Ramos (cell line): ENCODE data around the gene MYO10.
"Not testable (repeated sequence)": the region's sequence is repeated elsewhere in the genome, so short reads cannot be mapped to it uniquely, and the experiment has no call there.

Experiments used
- in situ Hi-C: fragments of 300-500 bp; cut with MboI; formaldehyde crosslinking; loops from one replicate; pipeline ENCODE4 v1.14.3; 2022; ENCODE audit warnings: low sequenced_read_pairs; ENCODE audit not compliant: unreplicated experiment

The MYO10 gene

DNA sequence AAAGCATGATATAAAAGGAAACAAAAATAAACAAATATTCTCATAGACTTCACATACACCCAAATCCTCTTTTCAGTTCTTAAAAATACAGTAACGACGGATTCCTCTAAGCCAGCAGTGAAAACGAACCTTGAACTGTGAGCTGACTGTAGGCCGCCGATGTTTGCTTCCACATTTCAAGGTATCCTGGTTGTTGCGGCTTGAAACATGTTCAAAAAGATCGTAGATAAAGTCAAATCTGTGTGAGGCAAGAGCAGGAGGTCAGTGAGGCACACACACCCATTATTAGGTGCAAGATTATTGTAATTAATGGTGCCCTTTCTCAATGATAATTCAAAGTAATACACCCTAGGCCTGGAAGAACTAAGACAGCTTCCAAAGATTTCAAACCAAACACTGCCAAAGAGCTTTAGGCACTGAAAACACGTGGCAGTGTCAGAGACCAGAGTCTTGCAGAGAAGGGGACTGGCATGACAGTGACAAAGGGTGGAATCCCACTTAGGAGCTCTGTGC, 178.0 kb downstream of the MYO10 start:
- in situ Hi-C loops, result no loop called here

DNA sequence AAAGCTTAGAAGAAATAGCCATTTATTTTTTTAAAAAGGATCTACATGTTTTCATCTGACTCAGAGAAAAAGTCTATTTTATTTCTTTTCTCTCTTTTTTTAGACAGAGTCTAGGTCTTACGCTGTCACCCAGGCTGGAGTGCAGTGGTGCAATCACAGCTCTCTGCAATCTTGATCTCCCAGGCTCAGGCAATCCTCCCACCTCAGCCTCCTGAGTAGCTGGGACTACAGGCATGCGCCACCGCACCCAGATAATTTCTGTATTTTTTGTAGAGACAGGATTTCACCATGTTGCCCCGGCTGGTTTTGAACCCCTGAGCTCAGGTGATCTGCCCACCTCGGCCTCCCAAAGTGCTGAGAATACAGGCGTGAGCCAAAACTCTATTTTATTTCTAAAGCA, 178.5 kb downstream of the MYO10 start:
- in situ Hi-C loops, result not testable (repeated sequence)

DNA sequence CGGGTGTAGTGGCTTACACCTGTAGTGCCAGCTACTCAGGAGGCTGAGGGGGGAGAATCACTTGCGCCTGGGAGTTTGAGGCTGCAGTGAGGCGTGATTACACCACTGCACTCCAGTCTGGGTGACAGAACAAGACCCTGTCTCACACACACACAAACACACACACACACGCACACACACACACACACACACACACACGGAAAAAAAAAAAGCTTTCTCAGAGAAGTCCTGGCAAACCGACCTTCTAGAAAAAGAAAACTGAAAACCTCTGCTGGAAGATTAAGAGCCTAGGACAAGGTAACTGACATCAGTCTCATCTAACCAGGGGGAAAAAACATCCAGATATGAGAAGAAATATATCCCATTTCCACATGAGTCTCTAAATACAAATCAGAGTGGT, 178.9 kb downstream of the MYO10 start:
- in situ Hi-C loops, result no loop called here

DNA sequence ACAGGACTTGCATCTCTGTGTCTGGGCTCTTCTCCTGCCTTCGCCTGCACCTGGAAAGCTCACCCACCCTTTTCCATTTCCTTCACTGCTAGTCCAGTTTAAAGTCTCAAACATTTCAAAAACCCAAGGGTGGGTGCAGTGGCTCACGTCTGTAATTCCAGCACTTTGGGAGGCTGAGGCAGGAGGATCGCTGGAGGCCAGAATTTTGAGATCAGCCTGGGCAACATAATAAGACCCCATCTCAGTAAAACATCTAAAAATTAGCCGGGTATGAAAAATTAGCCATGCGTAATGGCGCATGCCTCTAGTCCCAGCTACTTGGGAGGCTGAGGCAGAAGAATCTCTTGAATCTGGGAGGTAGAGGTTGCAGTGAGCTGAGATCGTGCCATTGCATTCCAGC, 179.4 kb downstream of the MYO10 start:
- in situ Hi-C loops, result no loop called here

DNA sequence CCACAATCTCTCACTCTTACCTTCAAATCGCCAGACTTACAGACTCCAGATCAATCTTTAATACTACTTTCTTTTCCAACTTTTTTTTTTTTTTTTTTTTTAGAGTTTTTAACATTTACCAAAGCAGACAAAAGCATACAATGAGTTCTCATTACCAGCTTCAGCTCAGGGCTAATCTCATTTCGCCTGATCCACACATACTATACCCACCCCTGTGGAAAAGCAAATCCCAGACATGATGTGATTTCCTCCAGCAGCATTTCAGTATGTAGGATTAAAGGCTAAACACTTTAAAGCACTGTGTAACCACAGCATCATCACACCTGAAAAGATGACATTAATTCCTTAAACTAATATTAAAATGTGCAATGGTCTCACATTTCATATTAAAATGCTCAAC, 180.4 kb downstream of the MYO10 start:
- in situ Hi-C loops, result no loop called here

DNA sequence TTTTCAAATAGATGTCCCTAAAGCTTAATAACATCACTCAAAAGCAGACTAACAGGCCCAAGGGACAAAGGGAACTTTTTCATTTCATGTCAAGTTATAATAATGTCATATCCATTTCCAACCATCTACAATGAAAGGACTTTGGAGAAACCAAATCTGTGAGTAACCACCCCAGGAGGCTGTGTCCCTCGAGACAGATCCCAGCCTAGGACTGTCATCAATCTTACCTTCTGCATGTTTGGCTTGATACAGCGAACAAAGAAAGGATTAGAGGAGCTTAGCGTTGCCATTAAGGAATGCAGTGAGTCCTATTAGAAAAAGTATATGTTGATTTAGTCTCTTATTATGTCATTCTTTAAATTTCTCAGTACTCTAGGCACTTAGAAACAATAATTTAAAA, 181.5 kb downstream of the MYO10 start:
- in situ Hi-C loops, result no loop called here

DNA sequence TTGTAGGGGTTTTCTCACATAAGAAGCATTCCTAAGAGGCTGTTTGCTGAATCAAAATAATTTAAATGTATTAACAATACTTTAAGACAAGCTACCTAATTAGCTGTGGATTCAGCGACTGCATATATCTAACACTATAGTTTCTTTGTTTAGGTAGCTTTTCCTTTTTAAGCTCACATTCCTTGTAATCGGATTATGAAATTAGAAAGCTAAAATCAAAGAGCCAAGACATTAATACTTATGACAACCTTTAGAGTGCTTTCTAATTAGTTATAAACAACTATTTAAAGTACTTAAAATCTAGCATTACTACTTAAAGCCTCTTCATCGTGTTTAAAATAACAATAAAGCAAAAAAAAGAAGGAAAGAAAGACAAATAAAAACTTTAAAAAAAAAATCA, 182.0 kb downstream of the MYO10 start:
- in situ Hi-C loops, result no loop called here

DNA sequence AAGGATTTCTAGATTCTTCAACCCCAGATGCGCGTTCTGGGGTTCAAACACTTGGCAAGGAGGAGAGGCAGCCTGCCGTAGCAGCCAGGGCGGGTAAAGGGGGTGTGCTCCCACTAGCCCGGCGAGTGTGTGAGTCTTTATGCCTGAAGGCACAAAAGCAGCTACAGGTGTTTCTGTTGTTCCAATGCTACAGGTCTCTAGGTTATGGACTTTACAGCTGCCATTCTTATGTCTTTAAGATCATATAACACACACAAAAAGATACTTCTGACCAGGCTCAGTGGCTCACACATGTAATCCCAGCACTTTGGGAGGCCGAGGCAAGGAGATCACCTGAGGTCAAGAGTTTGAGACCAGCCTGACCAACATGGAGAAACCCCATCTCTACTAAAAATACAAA, 185.6 kb downstream of the MYO10 start:
- in situ Hi-C loops, result no loop called here

DNA sequence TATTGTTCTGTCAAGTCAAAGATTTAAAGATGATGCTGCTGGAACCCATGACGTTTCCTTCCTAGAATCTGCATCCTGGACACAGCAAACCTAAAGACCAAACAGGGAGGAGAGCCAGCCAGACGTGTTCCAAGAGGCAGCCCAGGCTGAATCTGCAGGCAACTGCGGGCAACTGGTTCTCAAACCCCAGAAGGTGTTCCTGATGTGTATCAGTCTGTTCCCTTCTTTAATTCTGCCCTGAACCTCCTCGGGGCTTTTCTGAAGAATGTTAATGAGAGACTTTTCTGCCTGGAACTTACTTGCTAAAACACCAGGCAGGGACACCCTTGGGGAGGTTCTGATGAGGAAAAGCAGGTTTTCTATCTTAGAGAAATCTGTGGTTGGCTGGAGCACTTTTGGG, 186.5 kb downstream of the MYO10 start:
- in situ Hi-C loops, result no loop called here

DNA sequence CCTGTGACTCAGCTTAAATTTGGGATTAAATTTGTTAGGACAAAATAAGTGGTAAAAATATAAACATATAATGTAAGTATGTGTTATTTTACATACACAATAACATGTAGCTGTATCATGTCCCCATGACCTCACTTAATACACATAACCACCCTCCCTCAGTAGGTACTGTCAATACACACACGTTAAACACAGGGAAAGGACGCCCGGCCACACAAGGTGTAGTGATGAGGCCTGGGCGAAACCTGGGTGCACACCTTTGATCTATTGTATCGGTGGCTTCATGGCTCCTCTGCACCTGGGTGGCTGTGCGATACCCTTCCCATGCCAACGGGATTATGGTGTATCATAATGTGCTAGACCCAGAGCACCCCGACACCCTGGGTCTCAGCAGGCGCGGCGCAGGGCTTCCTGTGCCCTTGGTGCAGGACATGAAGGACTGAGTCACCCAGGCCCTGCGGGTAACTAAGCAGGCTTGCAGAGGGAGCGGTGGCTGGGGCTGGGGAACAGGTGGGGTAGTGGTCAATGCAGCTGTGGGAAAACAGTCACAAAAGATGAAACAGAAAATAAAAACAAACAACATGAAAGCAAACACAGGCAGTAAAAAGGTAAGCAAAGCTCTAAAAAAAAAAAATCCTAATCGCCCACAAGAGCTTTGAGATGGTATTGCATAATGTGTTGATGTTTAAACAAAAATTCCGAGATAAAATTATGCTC, 191.8 kb downstream of the MYO10 start:
- in situ Hi-C loops, result no loop called here

DNA sequence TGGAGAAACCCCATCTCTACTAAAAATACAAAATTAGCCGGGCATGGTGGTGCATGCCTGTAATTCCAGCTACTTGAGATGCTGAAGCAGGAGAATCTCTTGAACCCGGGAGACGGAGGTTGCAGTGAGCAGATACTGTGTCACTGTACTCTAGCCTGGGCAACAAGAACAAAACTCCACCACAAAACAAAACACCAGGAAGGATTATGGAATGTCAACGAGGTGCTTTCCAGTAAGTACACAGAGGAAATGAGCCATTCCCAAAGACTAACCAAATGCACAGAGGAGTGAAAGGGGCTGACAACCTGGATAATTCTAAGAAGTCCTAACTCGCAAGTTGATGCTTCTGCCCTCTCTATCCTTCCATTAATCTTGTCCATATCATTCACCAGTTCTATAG, 193.2 kb downstream of the MYO10 start:
- in situ Hi-C loops, result no loop called here

DNA sequence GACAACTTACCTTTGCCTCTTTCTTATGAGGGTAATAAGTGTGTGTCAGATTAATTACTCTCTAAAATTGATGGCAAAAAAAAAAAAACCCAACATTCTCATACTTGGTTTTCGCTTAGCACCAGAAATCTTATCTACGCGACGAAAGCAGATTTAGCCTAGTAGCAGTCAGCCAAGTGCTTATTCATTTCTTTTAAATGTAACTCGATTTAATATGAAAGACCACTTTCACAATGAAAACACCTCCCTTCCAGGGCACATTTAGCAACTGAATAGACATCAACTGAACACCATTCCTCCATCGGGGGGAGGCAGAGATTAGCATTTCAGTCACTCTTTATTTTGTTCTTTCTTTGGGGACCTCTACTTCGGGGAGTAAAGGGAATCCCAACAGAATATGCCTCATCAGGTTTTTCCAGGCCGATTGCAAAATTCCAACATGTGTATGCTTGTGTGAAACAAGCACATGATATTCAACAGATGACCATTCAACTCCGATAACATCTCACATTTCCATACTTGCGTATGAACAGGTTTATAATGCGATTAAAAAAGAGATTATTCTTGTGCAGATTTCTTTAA, 195.2 kb downstream of the MYO10 start:
- in situ Hi-C loops, result no loop called here

DNA sequence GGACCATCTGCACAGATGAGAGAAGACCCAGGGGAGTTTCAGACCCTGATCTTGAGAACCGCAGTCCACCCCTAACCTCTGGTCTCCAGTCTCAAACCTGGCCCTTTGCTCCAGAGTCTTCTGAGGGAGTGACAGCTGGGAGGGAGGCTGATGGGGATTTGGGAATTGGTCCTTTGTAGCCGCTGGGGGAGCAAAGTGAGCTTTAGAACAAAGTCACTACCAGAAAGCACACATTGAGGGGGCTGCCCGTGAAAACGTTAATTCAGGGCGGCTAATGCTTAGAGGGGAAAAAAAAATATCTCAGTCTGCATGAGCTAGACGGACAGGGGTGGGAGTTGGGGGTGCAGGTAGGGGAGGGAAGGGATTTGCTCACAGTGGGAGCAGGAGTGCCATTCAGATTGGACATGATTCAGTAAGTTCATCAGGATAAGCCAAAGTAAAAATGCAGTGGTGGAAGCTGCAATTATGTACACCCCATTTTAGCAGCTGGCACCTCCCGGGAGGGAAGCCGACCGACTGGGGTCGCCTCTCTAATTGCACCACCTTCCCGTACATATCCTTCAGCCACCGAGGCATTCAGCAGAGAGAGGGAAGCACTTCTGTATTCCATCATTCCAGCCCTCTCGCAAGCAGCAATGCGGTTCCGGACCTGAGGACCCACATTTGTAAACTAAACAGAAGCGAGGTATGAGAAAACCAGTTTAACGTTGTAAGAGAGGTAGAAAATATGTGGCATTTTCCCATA, 195.8 kb downstream of the MYO10 start:
- in situ Hi-C loops, result no loop called here

DNA sequence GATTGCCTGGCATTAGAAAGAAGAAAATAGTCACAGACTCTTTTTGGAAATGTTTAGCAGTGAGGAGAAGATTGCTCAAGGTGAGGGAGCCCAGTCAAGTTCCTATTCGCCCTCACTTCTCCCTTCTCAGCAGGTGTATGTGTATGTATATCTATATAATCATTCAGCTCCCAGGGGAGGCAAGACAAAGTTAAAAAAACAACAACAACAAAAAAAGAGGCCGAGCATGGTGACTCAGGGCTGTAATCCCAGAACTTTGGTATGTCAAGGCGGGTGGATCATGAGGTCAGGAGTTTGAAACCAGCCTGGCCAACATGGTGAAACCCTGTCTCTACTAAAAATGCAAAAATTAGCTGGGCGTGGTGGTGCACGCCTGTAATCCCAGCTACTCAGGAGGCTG, 197.7 kb downstream of the MYO10 start:
- in situ Hi-C loops, result not testable (repeated sequence)

DNA sequence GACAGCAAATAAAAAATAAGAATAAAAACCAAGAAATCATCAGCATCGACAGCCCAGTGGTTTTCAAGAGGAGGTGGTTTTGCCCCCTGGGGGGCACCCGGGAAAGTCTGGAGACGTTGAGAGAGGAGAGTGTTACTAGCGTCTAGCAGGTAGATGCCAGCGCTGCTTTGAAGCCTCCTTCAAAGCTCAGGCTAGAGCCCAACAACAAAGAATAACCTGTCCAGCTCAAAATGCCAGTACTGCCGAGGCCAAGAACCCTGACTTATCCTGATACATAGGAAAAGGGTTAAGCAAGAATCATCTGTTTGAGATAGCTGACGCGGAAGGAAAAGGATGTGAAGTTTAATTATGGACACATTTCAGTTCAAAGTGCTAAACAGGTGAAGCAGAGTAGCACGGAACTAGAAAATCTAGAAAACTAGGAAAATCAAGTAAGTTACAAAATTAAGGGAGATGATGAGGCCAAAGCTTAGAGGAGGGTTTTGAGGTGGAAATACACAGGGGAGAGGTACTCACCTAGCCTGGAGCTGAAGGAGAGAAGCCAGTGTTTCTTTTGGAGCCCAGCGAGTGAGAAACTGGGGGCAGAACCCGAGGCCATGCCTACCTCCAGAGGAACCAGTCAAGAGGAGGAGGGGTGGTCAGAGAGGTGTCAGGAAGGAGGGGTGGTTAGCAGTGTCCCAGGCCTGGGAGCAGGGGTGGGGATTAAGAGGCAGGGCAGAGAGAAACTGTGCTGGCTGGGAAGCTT, 198.3 kb downstream of the MYO10 start:
- in situ Hi-C loops, result no loop called here

DNA sequence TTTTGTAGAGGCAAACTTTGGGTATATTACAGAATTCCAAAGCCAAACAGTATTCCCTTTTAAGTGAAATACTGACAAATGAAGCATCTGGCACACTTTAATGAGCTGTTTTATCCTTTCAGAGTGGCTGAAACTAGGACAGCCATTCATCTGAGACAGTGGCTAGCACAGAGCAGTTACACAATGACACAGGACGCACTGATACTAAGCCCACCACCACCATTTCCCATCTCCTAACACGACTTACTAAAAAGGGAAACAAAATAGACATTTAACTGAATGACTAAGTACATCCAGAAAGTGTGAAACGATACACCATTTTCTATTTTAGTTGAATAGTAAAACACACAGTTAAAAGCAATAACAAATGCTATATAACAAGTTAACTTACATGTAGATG, 198.9 kb downstream of the MYO10 start:
- in situ Hi-C loops, result no loop called here

DNA sequence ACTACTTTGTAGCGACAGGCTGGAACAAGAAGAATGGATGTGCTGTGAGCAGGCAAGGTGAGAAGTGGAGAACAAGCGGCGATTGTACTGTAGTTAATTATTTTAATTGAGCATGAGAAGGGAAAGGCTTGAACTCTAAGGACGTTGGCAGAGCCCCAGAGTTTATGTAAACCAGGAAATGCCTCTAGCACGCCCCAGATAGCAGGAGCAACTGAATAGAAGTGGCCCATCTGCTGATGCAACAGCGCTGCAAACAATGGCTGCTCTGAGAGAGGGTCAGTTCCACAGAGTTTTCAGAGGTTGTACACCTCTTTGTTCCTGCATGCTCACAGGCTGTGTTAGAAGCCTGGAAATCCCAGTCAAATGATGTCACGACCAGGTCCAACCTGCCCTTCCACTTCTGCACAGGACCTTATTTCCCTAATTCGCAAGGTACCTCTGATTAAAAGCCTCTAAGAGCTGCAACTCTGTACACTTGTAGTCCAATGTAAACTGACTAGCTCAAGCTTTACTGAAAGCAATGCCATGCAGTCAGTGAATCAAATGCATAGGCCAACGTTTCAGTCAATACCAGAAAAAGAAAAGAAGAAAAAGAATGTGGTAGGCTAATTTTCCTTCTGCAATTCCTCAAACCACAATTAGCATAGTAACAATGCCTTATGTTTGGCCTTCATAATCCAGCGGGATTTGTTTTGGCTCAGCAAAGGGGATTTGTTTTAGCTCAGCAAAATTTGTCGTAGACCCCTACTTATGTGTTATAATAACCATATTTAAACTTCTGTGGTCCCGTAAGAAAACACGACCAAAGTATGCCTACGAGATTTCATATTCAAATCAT, 199.7 kb downstream of the MYO10 start:
- in situ Hi-C loops, result no loop called here

DNA sequence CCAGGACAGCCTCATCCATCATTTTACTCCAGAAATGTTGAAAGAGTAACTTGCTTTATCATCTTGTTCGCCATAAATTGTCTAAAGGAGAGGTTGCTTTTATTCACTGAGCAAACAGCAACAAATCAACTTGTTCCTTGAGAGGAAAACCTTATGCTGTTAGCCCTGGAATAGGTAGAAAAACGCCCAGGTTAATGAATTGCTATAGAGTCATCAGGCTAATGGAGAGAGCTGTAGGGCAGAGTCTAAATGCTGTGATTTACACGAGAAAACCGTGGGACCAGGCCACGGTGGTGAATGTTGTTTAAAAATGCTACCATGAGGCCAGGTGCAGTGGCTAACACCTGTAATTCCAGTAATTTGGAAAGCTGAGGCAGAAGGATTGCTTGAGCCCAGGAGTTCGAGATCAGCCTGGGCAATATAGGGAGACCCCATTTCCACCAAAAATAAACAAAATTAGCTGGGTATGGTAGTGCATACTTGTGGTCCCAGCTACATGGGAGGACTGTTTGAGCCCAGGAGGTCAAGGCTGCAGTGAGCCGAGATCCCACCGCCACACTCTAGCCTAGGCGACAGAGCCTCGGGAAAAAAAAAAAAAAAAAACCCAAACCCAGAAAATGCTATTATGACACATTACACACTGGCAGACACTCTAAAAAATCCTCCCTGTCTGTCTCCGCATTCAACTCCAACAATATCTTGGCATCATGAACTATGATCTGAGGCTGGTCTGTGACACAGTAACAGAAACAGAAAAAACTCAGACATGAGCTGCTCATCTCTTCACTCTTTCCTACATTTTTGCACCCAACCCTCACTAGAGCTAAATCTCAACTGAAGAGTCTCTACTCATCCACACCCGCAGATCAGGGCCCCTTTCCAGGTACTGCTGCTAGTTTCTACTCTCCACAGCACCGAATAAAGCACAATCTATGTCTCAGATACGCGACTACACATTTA, 200.7 kb downstream of the MYO10 start:
- in situ Hi-C loops, result no loop called here
